HepG2 (cell line): ENCODE data around the gene CNTF. TPM values are rescaled to one million over a fixed set of nuclear protein-coding genes. Genes with fewer than 3 reads are reported as not detected.

Experiments used
- FOXM1 ChIP-seq: sonication (generic); formaldehyde crosslinking; IDR thresholded peaks from 2 replicates; pipeline ENCODE4 v1.5.0; 2020; ENCODE audit warnings: missing genetic modification reagents
- GTF2F1 ChIP-seq: fragments of 150-350 bp; IDR thresholded peaks from 2 replicates; pipeline ENCODE4 v1.6.1; 2014; ENCODE audit warnings: low read length
- LCORL ChIP-seq, 2 experiments: fragments of 450-650 bp in 1 of 2; sonication (generic) in 1 of 2; formaldehyde crosslinking in 1 of 2; IDR thresholded peaks; 2 replicates each; pipeline versions ENCODE4 v1.5.0 to v1.6.1; 2017 to 2020; ENCODE audit warnings: antibody characterized with exemption in 1 of 2, missing genetic modification reagents in 1 of 2
- MTF2 ChIP-seq: sonication (generic); formaldehyde crosslinking; IDR thresholded peaks from 2 replicates; pipeline ENCODE4 v1.5.0; 2020; ENCODE audit warnings: missing genetic modification reagents, borderline replicate concordance
- SMYD3 ChIP-seq: sonication (generic); formaldehyde crosslinking; IDR thresholded peaks from 2 replicates; pipeline ENCODE4 v1.8.1; 2023; ENCODE audit warnings: mild to moderate bottlenecking, missing genetic modification reagents
- SOX13 ChIP-seq, 3 experiments: fragments of 450-650 bp in 1 of 3; sonication (generic) in 1 of 3; formaldehyde crosslinking in 1 of 3; IDR thresholded peaks in 2 of 3; conservative IDR thresholded peaks in 1 of 3; 2 replicates each; pipeline versions ENCODE4 v1.5.0 to v1.6.1; 2016 to 2020; ENCODE audit warnings: antibody characterized with exemption in 1 of 3, mild to moderate bottlenecking in 1 of 3, missing compliant biosample characterization in 1 of 3, missing genetic modification reagents in 1 of 3, moderate library complexity in 1 of 3
- ZNF275 ChIP-seq: sonication (generic); formaldehyde crosslinking; IDR thresholded peaks from 2 replicates; pipeline ENCODE4 v1.8.0; 2022; ENCODE audit warnings: missing genetic modification reagents, mild to moderate bottlenecking, inconsistent platforms, borderline replicate concordance
- ZNF44 ChIP-seq: sonication (generic); formaldehyde crosslinking; IDR thresholded peaks from 2 replicates; pipeline ENCODE4 v1.5.1; 2020; ENCODE audit warnings: mild to moderate bottlenecking, missing genetic modification reagents
- ZNF607 ChIP-seq: sonication (generic); formaldehyde crosslinking; IDR thresholded peaks from 2 replicates; pipeline ENCODE4 v1.5.1; 2020; ENCODE audit warnings: missing genetic modification reagents, mild to moderate bottlenecking, borderline replicate concordance
- ZSCAN25 ChIP-seq: sonication (generic); formaldehyde crosslinking; IDR thresholded peaks from 2 replicates; pipeline ENCODE4 v1.8.0; 2022; ENCODE audit warnings: mild to moderate bottlenecking, missing genetic modification reagents
- polyA plus RNA-seq, 8 experiments: library from polyadenylated mRNA; depleted of rRNA in 3 of 8; stranded (reverse) in 7 of 8; unstranded in 1 of 8; fragments of >200 nt; fragmentation: Illumina TruSeq in 4 of 8; extraction: Trizol in 4 of 8; gene quantifications; 2 replicates each; pipeline versions ENCODE4 v1.2.1 to v1.2.3, GENCODE V29; 2011 to 2016; ENCODE audit warnings: low read depth in 4 of 8, missing spikeins in 1 of 8, mixed read lengths in 1 of 8; ENCODE audit not compliant: insufficient read depth in 1 of 8
- total RNA-seq, 5 experiments: library from RNA; depleted of rRNA; stranded (reverse); fragments of >200 nt; fragmentation: Illumina TruSeq; extraction: Trizol; gene quantifications; 2 replicates each; pipeline ENCODE4 v1.2.3, GENCODE V29; 2016; ENCODE audit warnings: low read depth in 1 of 5
- TF ChIP-seq, protein P1 (sequence below): sonication (generic); formaldehyde crosslinking; IDR thresholded peaks from 2 replicates; pipeline ENCODE4 v1.4.0; 2020; ENCODE audit warnings: missing genetic modification reagents
- TF ChIP-seq, protein P2 (sequence below): sonication (generic); formaldehyde crosslinking; IDR thresholded peaks from 2 replicates; pipeline ENCODE4 v1.4.0; 2020; ENCODE audit warnings: missing genetic modification reagents, borderline replicate concordance
- TF ChIP-seq, protein P3 (sequence below): sonication (generic); formaldehyde crosslinking; IDR thresholded peaks from 2 replicates; pipeline ENCODE4 v1.4.0; 2020; ENCODE audit warnings: mild to moderate bottlenecking, low read depth, missing genetic modification reagents
- TF ChIP-seq, protein P4 (sequence below): sonication (generic); formaldehyde crosslinking; IDR thresholded peaks from 2 replicates; pipeline ENCODE4 v1.4.0; 2020; ENCODE audit warnings: missing genetic modification reagents
- TF ChIP-seq, protein P5 (sequence below): sonication (generic); formaldehyde crosslinking; IDR thresholded peaks from 2 replicates; pipeline ENCODE4 v1.5.0; 2020; ENCODE audit warnings: mild to moderate bottlenecking, missing genetic modification reagents

Gene CNTF
- total and polyA plus RNA-seq, 2 of the 13 experiments (the other 11 are each of a cell fraction or from before 2014, with no cell fraction given): 0.51 to 2.3 TPM

GRCh38 chr11:58577555-58578135 lies 44.8 kb upstream of the CNTF start (continued):
- TF ChIP-seq, protein P1, sequence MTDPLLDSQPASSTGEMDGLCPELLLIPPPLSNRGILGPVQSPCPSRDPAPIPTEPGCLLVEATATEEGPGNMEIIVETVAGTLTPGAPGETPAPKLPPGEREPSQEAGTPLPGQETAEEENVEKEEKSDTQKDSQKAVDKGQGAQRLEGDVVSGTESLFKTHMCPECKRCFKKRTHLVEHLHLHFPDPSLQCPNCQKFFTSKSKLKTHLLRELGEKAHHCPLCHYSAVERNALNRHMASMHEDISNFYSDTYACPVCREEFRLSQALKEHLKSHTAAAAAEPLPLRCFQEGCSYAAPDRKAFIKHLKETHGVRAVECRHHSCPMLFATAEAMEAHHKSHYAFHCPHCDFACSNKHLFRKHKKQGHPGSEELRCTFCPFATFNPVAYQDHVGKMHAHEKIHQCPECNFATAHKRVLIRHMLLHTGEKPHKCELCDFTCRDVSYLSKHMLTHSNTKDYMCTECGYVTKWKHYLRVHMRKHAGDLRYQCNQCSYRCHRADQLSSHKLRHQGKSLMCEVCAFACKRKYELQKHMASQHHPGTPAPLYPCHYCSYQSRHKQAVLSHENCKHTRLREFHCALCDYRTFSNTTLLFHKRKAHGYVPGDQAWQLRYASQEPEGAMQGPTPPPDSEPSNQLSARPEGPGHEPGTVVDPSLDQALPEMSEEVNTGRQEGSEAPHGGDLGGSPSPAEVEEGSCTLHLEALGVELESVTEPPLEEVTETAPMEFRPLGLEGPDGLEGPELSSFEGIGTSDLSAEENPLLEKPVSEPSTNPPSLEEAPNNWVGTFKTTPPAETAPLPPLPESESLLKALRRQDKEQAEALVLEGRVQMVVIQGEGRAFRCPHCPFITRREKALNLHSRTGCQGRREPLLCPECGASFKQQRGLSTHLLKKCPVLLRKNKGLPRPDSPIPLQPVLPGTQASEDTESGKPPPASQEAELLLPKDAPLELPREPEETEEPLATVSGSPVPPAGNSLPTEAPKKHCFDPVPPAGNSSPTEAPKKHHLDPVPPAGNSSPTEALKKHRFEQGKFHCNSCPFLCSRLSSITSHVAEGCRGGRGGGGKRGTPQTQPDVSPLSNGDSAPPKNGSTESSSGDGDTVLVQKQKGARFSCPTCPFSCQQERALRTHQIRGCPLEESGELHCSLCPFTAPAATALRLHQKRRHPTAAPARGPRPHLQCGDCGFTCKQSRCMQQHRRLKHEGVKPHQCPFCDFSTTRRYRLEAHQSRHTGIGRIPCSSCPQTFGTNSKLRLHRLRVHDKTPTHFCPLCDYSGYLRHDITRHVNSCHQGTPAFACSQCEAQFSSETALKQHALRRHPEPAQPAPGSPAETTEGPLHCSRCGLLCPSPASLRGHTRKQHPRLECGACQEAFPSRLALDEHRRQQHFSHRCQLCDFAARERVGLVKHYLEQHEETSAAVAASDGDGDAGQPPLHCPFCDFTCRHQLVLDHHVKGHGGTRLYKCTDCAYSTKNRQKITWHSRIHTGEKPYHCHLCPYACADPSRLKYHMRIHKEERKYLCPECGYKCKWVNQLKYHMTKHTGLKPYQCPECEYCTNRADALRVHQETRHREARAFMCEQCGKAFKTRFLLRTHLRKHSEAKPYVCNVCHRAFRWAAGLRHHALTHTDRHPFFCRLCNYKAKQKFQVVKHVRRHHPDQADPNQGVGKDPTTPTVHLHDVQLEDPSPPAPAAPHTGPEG (CRISPR knock-in tag): no peak
- no peak for TF ChIP-seq SMYD3 (CRISPR knock-in tag)
- TF ChIP-seq, protein P2, sequence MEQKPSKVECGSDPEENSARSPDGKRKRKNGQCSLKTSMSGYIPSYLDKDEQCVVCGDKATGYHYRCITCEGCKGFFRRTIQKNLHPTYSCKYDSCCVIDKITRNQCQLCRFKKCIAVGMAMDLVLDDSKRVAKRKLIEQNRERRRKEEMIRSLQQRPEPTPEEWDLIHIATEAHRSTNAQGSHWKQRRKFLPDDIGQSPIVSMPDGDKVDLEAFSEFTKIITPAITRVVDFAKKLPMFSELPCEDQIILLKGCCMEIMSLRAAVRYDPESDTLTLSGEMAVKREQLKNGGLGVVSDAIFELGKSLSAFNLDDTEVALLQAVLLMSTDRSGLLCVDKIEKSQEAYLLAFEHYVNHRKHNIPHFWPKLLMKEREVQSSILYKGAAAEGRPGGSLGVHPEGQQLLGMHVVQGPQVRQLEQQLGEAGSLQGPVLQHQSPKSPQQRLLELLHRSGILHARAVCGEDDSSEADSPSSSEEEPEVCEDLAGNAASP (CRISPR knock-in tag): no peak
- TF ChIP-seq, protein P3, sequence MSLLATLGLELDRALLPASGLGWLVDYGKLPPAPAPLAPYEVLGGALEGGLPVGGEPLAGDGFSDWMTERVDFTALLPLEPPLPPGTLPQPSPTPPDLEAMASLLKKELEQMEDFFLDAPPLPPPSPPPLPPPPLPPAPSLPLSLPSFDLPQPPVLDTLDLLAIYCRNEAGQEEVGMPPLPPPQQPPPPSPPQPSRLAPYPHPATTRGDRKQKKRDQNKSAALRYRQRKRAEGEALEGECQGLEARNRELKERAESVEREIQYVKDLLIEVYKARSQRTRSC: no peak
- TF ChIP-seq LCORL (IDR thresholded peaks at IDR 0.05): no peak; the same call in 1 of the 2 replicates
- TF ChIP-seq LCORL (CRISPR knock-in tag; IDR thresholded peaks at IDR 0.05): no peak
- 0 out of 2 replicates have a peak, but pooled peaks have one; percentile 18 for TF ChIP-seq ZNF607 (CRISPR knock-in tag)
- TF ChIP-seq ZNF275 (CRISPR knock-in tag): no peak
- TF ChIP-seq, protein P4, sequence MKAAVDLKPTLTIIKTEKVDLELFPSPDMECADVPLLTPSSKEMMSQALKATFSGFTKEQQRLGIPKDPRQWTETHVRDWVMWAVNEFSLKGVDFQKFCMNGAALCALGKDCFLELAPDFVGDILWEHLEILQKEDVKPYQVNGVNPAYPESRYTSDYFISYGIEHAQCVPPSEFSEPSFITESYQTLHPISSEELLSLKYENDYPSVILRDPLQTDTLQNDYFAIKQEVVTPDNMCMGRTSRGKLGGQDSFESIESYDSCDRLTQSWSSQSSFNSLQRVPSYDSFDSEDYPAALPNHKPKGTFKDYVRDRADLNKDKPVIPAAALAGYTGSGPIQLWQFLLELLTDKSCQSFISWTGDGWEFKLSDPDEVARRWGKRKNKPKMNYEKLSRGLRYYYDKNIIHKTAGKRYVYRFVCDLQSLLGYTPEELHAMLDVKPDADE (CRISPR knock-in tag): no peak
- no peak for TF ChIP-seq ZSCAN25 (CRISPR knock-in tag)
- no peak for TF ChIP-seq ZNF44 (CRISPR knock-in tag)
- no peak for TF ChIP-seq SOX13 (IDR thresholded peaks at IDR 0.05)
- 0 out of 4 replicates have a peak, but pooled peaks of 1 of the 2 experiments have one; percentile 14 for TF ChIP-seq SOX13 (CRISPR knock-in tag; conservative IDR thresholded peaks at IDR 0.05 in 1 of 2, IDR thresholded peaks at IDR 0.05 in 1 of 2)
- TF ChIP-seq GTF2F1: no peak
- no peak for TF ChIP-seq FOXM1 (CRISPR knock-in tag)
- no peak for TF ChIP-seq MTF2 (CRISPR knock-in tag)
- TF ChIP-seq, protein P5, sequence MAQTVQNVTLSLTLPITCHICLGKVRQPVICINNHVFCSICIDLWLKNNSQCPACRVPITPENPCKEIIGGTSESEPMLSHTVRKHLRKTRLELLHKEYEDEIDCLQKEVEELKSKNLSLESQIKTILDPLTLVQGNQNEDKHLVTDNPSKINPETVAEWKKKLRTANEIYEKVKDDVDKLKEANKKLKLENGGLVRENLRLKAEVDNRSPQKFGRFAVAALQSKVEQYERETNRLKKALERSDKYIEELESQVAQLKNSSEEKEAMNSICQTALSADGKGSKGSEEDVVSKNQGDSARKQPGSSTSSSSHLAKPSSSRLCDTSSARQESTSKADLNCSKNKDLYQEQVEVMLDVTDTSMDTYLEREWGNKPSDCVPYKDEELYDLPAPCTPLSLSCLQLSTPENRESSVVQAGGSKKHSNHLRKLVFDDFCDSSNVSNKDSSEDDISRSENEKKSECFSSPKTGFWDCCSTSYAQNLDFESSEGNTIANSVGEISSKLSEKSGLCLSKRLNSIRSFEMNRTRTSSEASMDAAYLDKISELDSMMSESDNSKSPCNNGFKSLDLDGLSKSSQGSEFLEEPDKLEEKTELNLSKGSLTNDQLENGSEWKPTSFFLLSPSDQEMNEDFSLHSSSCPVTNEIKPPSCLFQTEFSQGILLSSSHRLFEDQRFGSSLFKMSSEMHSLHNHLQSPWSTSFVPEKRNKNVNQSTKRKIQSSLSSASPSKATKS: no peak
